ENCODE data around the gene ENTPD2.
A peak's percentile ranks its signal among the peaks of the same experiment; 100 is the strongest.

- peak; percentile 48 to 78 for TF ChIP-seq CTCF (conservative IDR thresholded peaks at IDR 0.05; ENCODE audit: low read depth in 2 of 2)
- no peak for TF ChIP-seq EZH2phosphoT487 (IDR thresholded peaks at IDR 0.05; ENCODE audit: unreplicated experiment)
- no peak for TF ChIP-seq REST (IDR thresholded peaks at IDR 0.05; ENCODE audit: unreplicated experiment)
- TF ChIP-seq JUNB (IDR thresholded peaks at IDR 0.05; ENCODE audit: unreplicated experiment): no peak
- no peak for TF ChIP-seq EZH2 (IDR thresholded peaks at IDR 0.05; ENCODE audit: low read depth, unreplicated experiment)
- no peak for TF ChIP-seq CREB1 (CRISPR knock-in tag; IDR thresholded peaks at IDR 0.05; ENCODE audit: low read depth)
- TF ChIP-seq ZNF331 (CRISPR knock-in tag; IDR thresholded peaks at IDR 0.05; ENCODE audit: low read depth): no peak
- no peak for TF ChIP-seq POLR2AphosphoS5 (IDR thresholded peaks at IDR 0.05; ENCODE audit: low read depth)
Measured at GRCh38 chr9:137049544-137050449, 4.1 kb downstream of the ENTPD2 start.
